PC-3 (cell line): ENCODE measurements around the gene MEIOSIN. TPM values are rescaled to one million over a fixed set of nuclear protein-coding genes. Genes with fewer than 3 reads are reported as not detected.

Experiments
- ATAC-seq: fragments of 200-7000 bp; cut with Tn5 transposase; 2 replicates; pipeline ENCODE4 v1.9.1; 2020; ENCODE audit warnings: mild to moderate bottlenecking, moderate library complexity
- BruUV-seq: library from RNA; stranded (reverse); fragments of 400-500 nt; replicated peaks from 2 replicates; lab custom pipeline; 2021; lab: Mats Ljungman, UMichigan
- CTCF ChIA-PET: fragments of 300-600 bp; sonication (Branson Sonifier 250); formaldehyde crosslinking; loops from one replicate; lab custom pipeline; 2022; ENCODE audit warnings: antibody characterized with exemption; lab: Charles Lee
- POLR2A ChIA-PET: fragments of 300-600 bp; sonication (Branson Sonifier 250); formaldehyde crosslinking; loops from one replicate; lab custom pipeline; 2022; ENCODE audit warnings: antibody characterized with exemption; ENCODE audit not compliant: unreplicated experiment; lab: Charles Lee
- DNase-seq: peaks from one replicate; pipeline ENCODE4 v3.0.0-alpha.2; 2015
- H2AFZ ChIP-seq: fragments of 300-600 bp; sonication (generic); 2 replicates; pipeline ENCODE4 v1.6.0; 2016; ENCODE audit warnings: antibody characterized with exemption, low read length
- H3F3A ChIP-seq: fragments of 300-600 bp; sonication (generic); one replicate; pipeline ENCODE4 v1.6.0; 2017; ENCODE audit warnings: antibody characterized with exemption, low read length, control low read depth, mild to moderate bottlenecking; ENCODE audit not compliant: unreplicated experiment
- H3K27ac ChIP-seq: fragments of 300-600 bp; sonication (generic); 2 replicates; pipeline ENCODE4 v1.5.1; 2016; ENCODE audit warnings: mild to moderate bottlenecking, low read length
- H3K27me3 ChIP-seq: fragments of 300-600 bp; sonication (generic); 2 replicates; pipeline ENCODE4 v1.6.1; 2016; ENCODE audit warnings: low read length, mixed read lengths
- H3K36me3 ChIP-seq: fragments of 300-600 bp; sonication (generic); 2 replicates; pipeline ENCODE4 v1.6.1; 2016; ENCODE audit warnings: low read depth, mixed run types, low read length, mixed read lengths
- H3K4me1 ChIP-seq: fragments of 300-600 bp; sonication (generic); 2 replicates; pipeline ENCODE4 v1.5.1; 2016; ENCODE audit warnings: low read length; ENCODE audit not compliant: insufficient read depth
- H3K4me2 ChIP-seq: fragments of 300-600 bp; sonication (generic); 2 replicates; pipeline ENCODE4 v1.6.0; 2016; ENCODE audit warnings: low read length
- H3K4me3 ChIP-seq: fragments of 300-600 bp; sonication (generic); 2 replicates; pipeline ENCODE4 v1.5.1; 2016; ENCODE audit warnings: mild to moderate bottlenecking, low read length, mixed read lengths
- H3K79me2 ChIP-seq: fragments of 300-600 bp; sonication (generic); 2 replicates; pipeline ENCODE4 v1.6.1; 2017; ENCODE audit warnings: low read length, mixed read lengths
- H3K9ac ChIP-seq: fragments of 300-600 bp; sonication (generic); 2 replicates; pipeline ENCODE4 v1.6.0; 2016; ENCODE audit warnings: mild to moderate bottlenecking, low read length
- H3K9me2 ChIP-seq: fragments of 300-600 bp; sonication (generic); replicated peaks from 2 replicates; pipeline ENCODE4 v1.6.1; 2016; ENCODE audit warnings: mixed run types, low read length, mixed read lengths
- H3K9me3 ChIP-seq: fragments of 300-600 bp; sonication (generic); 2 replicates; pipeline ENCODE4 v1.6.1; 2016; ENCODE audit warnings: low read length, mixed read lengths
- H4K20me1 ChIP-seq: fragments of 300-600 bp; sonication (generic); 2 replicates; pipeline ENCODE4 v1.6.1; 2016; ENCODE audit warnings: low read length, mixed read lengths
- CTCF ChIP-seq: fragments of 300-600 bp; sonication (generic); conservative IDR thresholded peaks from 2 replicates; pipeline ENCODE4 v1.5.1; 2017; ENCODE audit warnings: antibody characterized with exemption, low read depth, mild to moderate bottlenecking, low read length
- EZH2 ChIP-seq: fragments of 300-600 bp; sonication (generic); IDR thresholded peaks from one replicate; pipeline ENCODE4 v1.6.1; 2017; ENCODE audit warnings: antibody characterized with exemption, mild to moderate bottlenecking, low read length; ENCODE audit not compliant: unreplicated experiment
- EZH2phosphoT487 ChIP-seq: fragments of 300-600 bp; sonication (generic); IDR thresholded peaks from 2 replicates; pipeline ENCODE4 v1.6.1; 2018; ENCODE audit warnings: mild to moderate bottlenecking, antibody characterized with exemption, low read length, borderline replicate concordance
- intact Hi-C: fragments of 100-400 bp; cut with micrococcal nuclease; formaldehyde crosslinking; loops from 2 replicates; pipeline ENCODE4 v1.9.0; 2023
- total RNA-seq: library from RNA; depleted of rRNA; stranded (reverse); fragments of >200 nt; gene quantifications from 2 replicates; pipeline ENCODE4 v1.2.3, GENCODE V29; 2014

Gene MEIOSIN
- total RNA-seq, 1 experiment from 2014 or later = not detected

- Histone ChIP-seq H2AFZ (peak overlapping the region; percentile 57), H3K27ac (peak overlapping the region; percentile 65), H3K79me2 (peaks cover 33% of the 10 kb centered on the region), H3K9ac (peak overlapping the region; percentile 88), H3F3A (no peaks in the 10 kb centered on the region), H3K9me3 (no peaks in the 10 kb centered on the region), H3K4me1 (peaks cover 5% of the 10 kb centered on the region; the same call in 1 of the 2 replicates), H3K4me3 (peak overlapping the region; percentile 84), H3K36me3 (peaks cover 3% of the 10 kb centered on the region; the same call in 1 of the 2 replicates), H3K27me3 (no peaks in the 10 kb centered on the region), H3K9me2 (no peaks in the 10 kb centered on the region), H3K4me2 (peak overlapping the region; percentile 98), H4K20me1 (0 out of 2 replicates have a peak, but pooled peaks cover 3% of the 10 kb centered on the region)
- intact Hi-C loops = no loop called here
- ATAC-seq (0 out of 2 replicates have a peak, but pooled peaks have one; percentile 10), DNase-seq (peak; percentile 69)
- ChIA-PET POLR2A (interaction anchor here (0.6 to 1.0 kb wide), 3 partner anchors 23 to 144 kb away, joined by 3 to 4 read pairs (median 3); no protein-coding TSS in a partner anchor), CTCF (interaction anchor here (0.7 to 1.3 kb wide), 3 partner anchors 20 to 76 kb away, joined by 3 to 8 read pairs (median 4); partner anchors contain the start of gene SIX5)
- BruUV-seq = TSS peak; percentile 62
- TF ChIP-seq EZH2 = no peak
- peak; percentile 88 for TF ChIP-seq CTCF
- no peak for TF ChIP-seq EZH2phosphoT487
Measured at GRCh38 chr19:45693106-45693788, 40.0 kb upstream of the MEIOSIN start.

DNA sequence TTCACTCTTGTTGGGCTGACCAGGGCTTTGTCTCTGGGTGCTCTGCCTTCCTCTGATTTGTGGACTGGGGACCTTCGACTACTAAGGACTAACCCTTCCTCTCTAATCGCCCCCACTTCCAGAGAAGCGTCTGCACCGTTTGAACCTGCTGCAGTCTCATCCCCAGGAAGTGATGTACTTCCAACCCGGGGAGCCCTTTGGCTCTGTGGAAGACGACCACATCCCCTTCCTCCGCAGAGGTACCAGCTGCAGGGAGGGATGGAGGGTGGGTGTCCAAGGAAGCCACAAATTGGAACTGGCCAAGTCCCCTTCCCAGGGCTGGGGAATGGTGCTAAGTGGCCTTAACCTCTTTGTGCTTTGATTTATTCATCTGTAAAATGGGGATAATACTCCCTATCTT is 31.6 kb upstream of the MEIOSIN start:
- H3K27ac ChIP-seq = no peak overlapping the region
- H3K79me2 ChIP-seq = no peaks in the 10 kb centered on the region
- DNase-seq (no peak), ATAC-seq (no peak)
- ChIA-PET POLR2A (no interaction called here), CTCF (no interaction called here)
- no peak overlapping the region for H3K4me2 ChIP-seq
- H3F3A ChIP-seq = no peaks in the 10 kb centered on the region
- H2AFZ ChIP-seq = no peak overlapping the region
- no peaks in the 10 kb centered on the region; the same call in 1 of the 2 replicates for H3K4me1 ChIP-seq
- no peaks in the 10 kb centered on the region for H4K20me1 ChIP-seq
- H3K4me3 ChIP-seq = no peak overlapping the region
- no peaks in the 10 kb centered on the region for H3K27me3 ChIP-seq
- no peak for TF ChIP-seq EZH2
- no peaks in the 10 kb centered on the region for H3K9me2 ChIP-seq
- H3K9ac ChIP-seq = no peak overlapping the region
- H3K9me3 ChIP-seq = no peaks in the 10 kb centered on the region
- H3K36me3 ChIP-seq = no peaks in the 10 kb centered on the region
- BruUV-seq = no TSS peak
- intact Hi-C loops = no loop called here

GRCh38 chr19:45705115-45705514 is 28.1 kb upstream of the MEIOSIN start:
- BruUV-seq = no TSS peak
- ChIA-PET POLR2A (no interaction called here), CTCF (no interaction called here)
- no peak for TF ChIP-seq CTCF
- no peak for TF ChIP-seq EZH2phosphoT487
- TF ChIP-seq EZH2 = no peak
- no peaks in the 10 kb centered on the region for H3K9me2 ChIP-seq
- H3K4me2 ChIP-seq = no peak overlapping the region
- DNase-seq (no peak), ATAC-seq (no peak)
- H4K20me1 ChIP-seq = no peaks in the 10 kb centered on the region
- no peak overlapping the region for H3K27ac ChIP-seq
- no peaks in the 10 kb centered on the region for H3K4me1 ChIP-seq
- intact Hi-C loops = no loop called here
- no peak overlapping the region for H3K4me3 ChIP-seq
- no peaks in the 10 kb centered on the region for H3K79me2 ChIP-seq
- no peaks in the 10 kb centered on the region for H3K9me3 ChIP-seq
- no peak overlapping the region for H2AFZ ChIP-seq
- no peaks in the 10 kb centered on the region for H3F3A ChIP-seq
- no peaks in the 10 kb centered on the region for H3K27me3 ChIP-seq
- H3K9ac ChIP-seq = no peak overlapping the region
- no peaks in the 10 kb centered on the region for H3K36me3 ChIP-seq
